ENCODE measurements around the gene PDXK. TPM values are rescaled to one million over a fixed set of nuclear protein-coding genes. Genes with fewer than 3 reads are reported as not detected.

PDXK gene
- total RNA-seq, 1 experiment from 2014 or later, result 114 TPM

DNA sequence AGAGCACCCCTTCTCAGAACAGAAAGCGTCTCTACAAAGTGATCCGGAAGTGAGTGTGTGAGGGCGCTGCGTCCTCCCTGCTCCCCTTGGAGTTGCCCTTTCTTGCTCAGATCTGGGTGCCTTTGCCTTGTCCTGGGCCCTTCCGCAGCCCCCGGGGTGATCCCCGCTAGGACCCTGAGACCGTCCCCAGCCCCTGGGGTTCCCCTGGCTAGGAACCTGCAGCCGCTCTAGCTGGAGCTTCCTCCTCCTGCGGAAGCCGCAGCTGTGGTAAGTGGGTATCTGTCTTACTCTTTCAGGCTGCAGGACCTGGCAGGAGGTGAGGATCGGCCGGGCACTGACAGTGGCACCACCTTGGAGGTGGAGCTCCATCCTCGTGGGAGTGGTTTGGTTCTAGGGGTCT, 81.6 kb downstream of the PDXK start:
- no peak for TF ChIP-seq EZH2 (IDR thresholded peaks at IDR 0.05; ENCODE audit: borderline replicate concordance, low read depth, low read length, poor library complexity, severe bottlenecking)
- TF ChIP-seq, protein P1, sequence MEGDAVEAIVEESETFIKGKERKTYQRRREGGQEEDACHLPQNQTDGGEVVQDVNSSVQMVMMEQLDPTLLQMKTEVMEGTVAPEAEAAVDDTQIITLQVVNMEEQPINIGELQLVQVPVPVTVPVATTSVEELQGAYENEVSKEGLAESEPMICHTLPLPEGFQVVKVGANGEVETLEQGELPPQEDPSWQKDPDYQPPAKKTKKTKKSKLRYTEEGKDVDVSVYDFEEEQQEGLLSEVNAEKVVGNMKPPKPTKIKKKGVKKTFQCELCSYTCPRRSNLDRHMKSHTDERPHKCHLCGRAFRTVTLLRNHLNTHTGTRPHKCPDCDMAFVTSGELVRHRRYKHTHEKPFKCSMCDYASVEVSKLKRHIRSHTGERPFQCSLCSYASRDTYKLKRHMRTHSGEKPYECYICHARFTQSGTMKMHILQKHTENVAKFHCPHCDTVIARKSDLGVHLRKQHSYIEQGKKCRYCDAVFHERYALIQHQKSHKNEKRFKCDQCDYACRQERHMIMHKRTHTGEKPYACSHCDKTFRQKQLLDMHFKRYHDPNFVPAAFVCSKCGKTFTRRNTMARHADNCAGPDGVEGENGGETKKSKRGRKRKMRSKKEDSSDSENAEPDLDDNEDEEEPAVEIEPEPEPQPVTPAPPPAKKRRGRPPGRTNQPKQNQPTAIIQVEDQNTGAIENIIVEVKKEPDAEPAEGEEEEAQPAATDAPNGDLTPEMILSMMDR (conservative IDR thresholded peaks at IDR 0.05; ENCODE audit: low read depth, low read length), result no peak
- CTCF ChIA-PET, result no interaction called here
- no TSS peak for BruUV-seq (replicated peaks)
- intact Hi-C loops (cut with micrococcal nuclease; ENCODE audit: unreplicated experiment), result no loop called here
- Histone ChIP-seq H3K9me3 (ENCODE audit: low read depth, low read length, poor library complexity, severe bottlenecking) (no peaks in the 10 kb centered on the region), H3K27me3 (replicated peaks; ENCODE audit: insufficient read depth, low read depth, low read length, poor library complexity) (no peaks in the 10 kb centered on the region), H3K36me3 (ENCODE audit: insufficient read depth, low read length, poor library complexity, severe bottlenecking) (peaks cover 82% of the 10 kb centered on the region), H3K4me1 (ENCODE audit: insufficient read depth, low read length, poor library complexity, severe bottlenecking) (no peaks in the 10 kb centered on the region), H3K27ac (ENCODE audit: low read depth, low read length, poor library complexity, severe bottlenecking) (no peak overlapping the region), H3K4me3 (ENCODE audit: low read depth, low read length, poor library complexity, severe bottlenecking) (no peak overlapping the region)
- DNase-seq (ENCODE audit: low spot score), result no peak
- POLR2A ChIA-PET (ENCODE audit: low non-redundant PET), result no interaction called here

DNA sequence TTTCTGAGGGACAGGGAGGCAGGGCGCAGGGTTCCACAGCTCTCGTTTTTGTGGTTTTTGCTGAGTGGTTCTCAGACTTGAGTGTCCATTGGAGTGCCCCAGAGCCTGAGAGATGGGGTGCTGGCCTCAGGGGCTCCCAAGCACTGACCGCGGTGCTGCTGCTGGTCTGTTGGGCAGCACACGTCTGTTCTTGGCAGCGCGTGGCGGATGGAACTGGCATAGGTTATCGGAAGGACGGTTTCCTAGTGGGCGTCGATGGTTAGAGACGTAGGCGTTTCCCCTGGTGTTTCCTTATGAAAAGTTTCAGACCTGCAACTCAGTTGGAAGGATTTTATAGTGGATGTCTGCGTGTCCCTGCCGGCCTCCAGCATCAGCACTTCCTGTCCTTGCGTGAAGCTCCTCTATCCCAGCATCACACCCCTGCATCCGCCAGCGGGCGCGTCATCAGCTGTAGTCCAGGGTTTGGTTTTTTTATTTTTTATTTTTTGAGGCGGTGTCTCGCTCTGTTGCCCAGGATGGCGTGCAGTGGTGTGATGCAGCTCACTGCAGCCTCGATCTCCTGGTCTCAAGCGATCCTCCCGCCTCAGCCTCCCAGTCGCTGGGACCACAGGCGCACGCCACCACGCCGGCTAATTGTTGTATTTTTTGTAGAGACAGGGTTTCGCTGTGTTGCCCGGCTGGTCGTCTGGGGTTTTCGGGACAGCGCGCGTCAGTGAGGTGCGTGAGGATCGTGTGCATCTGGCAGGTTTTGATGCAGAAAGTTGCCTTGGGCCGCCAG, 82.3 kb downstream of the PDXK start:
- no TSS peak for BruUV-seq (replicated peaks)

GRCh38 chr21:43802713-43803313, 83.9 kb downstream of the PDXK start:
- Histone ChIP-seq H3K36me3 (ENCODE audit: insufficient read depth, low read length, poor library complexity, severe bottlenecking) (peaks cover 60% of the 10 kb centered on the region), H3K4me1 (ENCODE audit: insufficient read depth, low read length, poor library complexity, severe bottlenecking) (no peaks in the 10 kb centered on the region), H3K4me3 (ENCODE audit: low read depth, low read length, poor library complexity, severe bottlenecking) (no peak overlapping the region), H3K27me3 (replicated peaks; ENCODE audit: insufficient read depth, low read depth, low read length, poor library complexity) (no peaks in the 10 kb centered on the region), H3K27ac (ENCODE audit: low read depth, low read length, poor library complexity, severe bottlenecking) (no peak overlapping the region), H3K9me3 (ENCODE audit: low read depth, low read length, poor library complexity, severe bottlenecking) (no peaks in the 10 kb centered on the region)
- no peak for TF ChIP-seq EZH2 (IDR thresholded peaks at IDR 0.05; ENCODE audit: borderline replicate concordance, low read depth, low read length, poor library complexity, severe bottlenecking)
- TF ChIP-seq, protein P1 (conservative IDR thresholded peaks at IDR 0.05; ENCODE audit: low read depth, low read length), result no peak
- no TSS peak for BruUV-seq (replicated peaks)
- CTCF ChIA-PET, result no interaction called here
- no peak for DNase-seq (ENCODE audit: low spot score)
- POLR2A ChIA-PET (ENCODE audit: low non-redundant PET), result no interaction called here
- intact Hi-C loops (cut with micrococcal nuclease; ENCODE audit: unreplicated experiment), result no loop called here

More for the DNA sequence above, 82.3 kb downstream of the PDXK start:
- peaks cover 76% of the 10 kb centered on the region for H3K36me3 ChIP-seq (ENCODE audit: insufficient read depth, low read length, poor library complexity, severe bottlenecking)
- no peak overlapping the region for H3K27ac ChIP-seq (ENCODE audit: low read depth, low read length, poor library complexity, severe bottlenecking)
- no peaks in the 10 kb centered on the region for H3K9me3 ChIP-seq (ENCODE audit: low read depth, low read length, poor library complexity, severe bottlenecking)
- ChIA-PET POLR2A (ENCODE audit: low non-redundant PET) (no interaction called here), CTCF (no interaction called here)
- no peaks in the 10 kb centered on the region for H3K27me3 ChIP-seq (replicated peaks; ENCODE audit: insufficient read depth, low read depth, low read length, poor library complexity)
- TF ChIP-seq EZH2 (IDR thresholded peaks at IDR 0.05; ENCODE audit: borderline replicate concordance, low read depth, low read length, poor library complexity, severe bottlenecking), result no peak
- TF ChIP-seq, protein P1 (conservative IDR thresholded peaks at IDR 0.05; ENCODE audit: low read depth, low read length), result no peak
- H3K4me1 ChIP-seq (ENCODE audit: insufficient read depth, low read length, poor library complexity, severe bottlenecking), result no peaks in the 10 kb centered on the region
- H3K4me3 ChIP-seq (ENCODE audit: low read depth, low read length, poor library complexity, severe bottlenecking), result no peak overlapping the region
- intact Hi-C loops (cut with micrococcal nuclease; ENCODE audit: unreplicated experiment), result no loop called here
- DNase-seq (ENCODE audit: low spot score), result no peak

Data from A673 (cell line).